Esophagus muscularis mucosa (tissue), 4 donors: ENCODE results near the gene HIC1. TPM values are rescaled to one million over a fixed set of nuclear protein-coding genes. Genes with fewer than 3 reads are reported as not detected.
"Not testable (repeated sequence)": the region's sequence is repeated elsewhere in the genome, so short reads cannot be mapped to it uniquely, and the experiment has no call there.

ENCODE experiments used
- DNase-seq: peaks from one replicate; pipeline ENCODE4 v3.0.0-alpha.2; 2017; ENCODE audit errors: extremely low spot score
- H3K27ac ChIP-seq, 4 donors: fragments of 200-600 bp; sonication (generic); replicated peaks in 1 of 4; 1 replicate in 3 of 4; 2 replicates in 1 of 4; pipeline ENCODE4 v1.5.1; 2016 to 2019; ENCODE audit warnings: mild to moderate bottlenecking in 1 of 4
- H3K27me3 ChIP-seq, 4 donors: fragments of 200-600 bp; sonication (generic); one replicate each; pipeline versions ENCODE4 v1.5.1 to v1.6.0; 2016 to 2019
- H3K36me3 ChIP-seq, 4 donors: fragments of 200-600 bp; sonication (generic); one replicate each; pipeline ENCODE4 v1.5.1; 2016 to 2019
- H3K4me1 ChIP-seq, 4 donors: fragments of 200-600 bp; sonication (generic); one replicate each; pipeline ENCODE4 v1.5.1; 2016 to 2019
- H3K4me3 ChIP-seq, 4 donors: fragments of 200-600 bp; sonication (generic); 1 replicate in 2 of 4; 2 replicates in 2 of 4; pipeline ENCODE4 v1.5.1; 2016 to 2019; ENCODE audit warnings: mild to moderate bottlenecking in 4 of 4, moderate library complexity in 1 of 4
- H3K9me3 ChIP-seq, 4 donors: fragments of 200-600 bp; sonication (generic); 1 replicate in 3 of 4; 2 replicates in 1 of 4; pipeline ENCODE4 v1.5.1; 2016 to 2019
- EP300 ChIP-seq: sonication (generic); formaldehyde crosslinking; IDR thresholded peaks from one replicate; pipeline ENCODE4 v1.6.1; 2017; ENCODE audit warnings: antibody characterized with exemption
- POLR2A ChIP-seq: fragments of 450-650 bp; IDR thresholded peaks from one replicate; pipeline ENCODE4 v1.6.1; 2017; ENCODE audit warnings: antibody characterized with exemption, moderate library complexity, mild to moderate bottlenecking, low read depth
- POLR2AphosphoS5 ChIP-seq, 2 donors: sonication (generic); formaldehyde crosslinking; IDR thresholded peaks; one replicate each; pipeline ENCODE4 v1.6.1; 2017; ENCODE audit warnings: antibody characterized with exemption in 2 of 2
- WGBS: methylation state at CpG from one replicate; pipeline ENCODE4 v1.1.5; 2018; 5-methylcytosine and 5-hydroxymethylcytosine counted together
- intact Hi-C: fragments of 100-400 bp; cut with DNase I; formaldehyde crosslinking; loops from one replicate; pipeline ENCODE4 v1.15.1; 2023
- total RNA-seq, 4 donors: library from RNA; depleted of rRNA; stranded (reverse); fragments of >200 nt; gene quantifications; one replicate each; pipeline versions ENCODE4 v1.1.0 to v1.2.1, GENCODE V29; 2016
- TF ChIP-seq, protein P1 (sequence below), 3 experiments: fragments of 200-600 bp in 2 of 3; fragments of 450-650 bp in 1 of 3; sonication (generic) in 2 of 3; IDR thresholded peaks; one replicate each; pipeline ENCODE4 v1.5.1; 2017 to 2019; ENCODE audit warnings: antibody characterized with exemption in 3 of 3, mild to moderate bottlenecking in 2 of 3, moderate library complexity in 1 of 3

Gene HIC1
- total RNA-seq, 4 donors from 2014 or later: 48.6 to 86.4 (median 54.9) TPM

DNA sequence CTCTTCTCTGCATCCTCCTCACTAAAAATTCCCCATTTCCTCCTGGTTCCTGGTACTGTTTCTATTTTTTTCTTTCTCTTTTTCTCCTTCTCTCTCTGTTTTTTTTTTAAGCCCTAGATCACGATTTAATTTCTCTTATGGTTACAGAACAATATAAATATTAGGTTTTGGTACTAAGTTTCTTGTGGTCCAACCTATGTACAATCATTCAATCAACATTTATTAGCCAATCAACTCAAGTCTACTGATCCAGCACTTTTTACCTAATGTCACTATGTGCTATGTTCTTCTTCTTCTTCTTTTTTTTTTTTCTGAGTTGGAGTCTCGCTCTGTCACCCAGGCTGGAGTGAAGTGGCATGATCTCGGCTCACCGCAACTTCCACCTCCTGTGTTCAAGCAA lies 42.4 kb upstream of the HIC1 start:
- peak overlapping the region in 3 of 4 donors; percentile 13 to 66 (median 54) for H3K27ac ChIP-seq
- peaks cover 0 to 14% (median 10%) of the 10 kb centered on the region in 4 donors for H3K4me1 ChIP-seq
- intact Hi-C loops: no loop called here
- whole genome bisulfite sequencing: 95% methylated on average over 4 of the region's 4 CpGs
- H3K4me3 ChIP-seq: no peak overlapping the region
- DNase-seq: no peak
- H3K27me3 ChIP-seq: peaks cover 0 to 15% (median 0%) of the 10 kb centered on the region in 4 donors
- H3K36me3 ChIP-seq: no peaks in the 10 kb centered on the region
- TF ChIP-seq EP300: no peak
- TF ChIP-seq, protein P1, sequence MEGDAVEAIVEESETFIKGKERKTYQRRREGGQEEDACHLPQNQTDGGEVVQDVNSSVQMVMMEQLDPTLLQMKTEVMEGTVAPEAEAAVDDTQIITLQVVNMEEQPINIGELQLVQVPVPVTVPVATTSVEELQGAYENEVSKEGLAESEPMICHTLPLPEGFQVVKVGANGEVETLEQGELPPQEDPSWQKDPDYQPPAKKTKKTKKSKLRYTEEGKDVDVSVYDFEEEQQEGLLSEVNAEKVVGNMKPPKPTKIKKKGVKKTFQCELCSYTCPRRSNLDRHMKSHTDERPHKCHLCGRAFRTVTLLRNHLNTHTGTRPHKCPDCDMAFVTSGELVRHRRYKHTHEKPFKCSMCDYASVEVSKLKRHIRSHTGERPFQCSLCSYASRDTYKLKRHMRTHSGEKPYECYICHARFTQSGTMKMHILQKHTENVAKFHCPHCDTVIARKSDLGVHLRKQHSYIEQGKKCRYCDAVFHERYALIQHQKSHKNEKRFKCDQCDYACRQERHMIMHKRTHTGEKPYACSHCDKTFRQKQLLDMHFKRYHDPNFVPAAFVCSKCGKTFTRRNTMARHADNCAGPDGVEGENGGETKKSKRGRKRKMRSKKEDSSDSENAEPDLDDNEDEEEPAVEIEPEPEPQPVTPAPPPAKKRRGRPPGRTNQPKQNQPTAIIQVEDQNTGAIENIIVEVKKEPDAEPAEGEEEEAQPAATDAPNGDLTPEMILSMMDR (IDR thresholded peaks at IDR 0.05): no peak
- TF ChIP-seq POLR2AphosphoS5 (IDR thresholded peaks at IDR 0.05): no peak
- TF ChIP-seq POLR2A: no peak
- H3K9me3 ChIP-seq: no peaks in the 10 kb centered on the region

DNA sequence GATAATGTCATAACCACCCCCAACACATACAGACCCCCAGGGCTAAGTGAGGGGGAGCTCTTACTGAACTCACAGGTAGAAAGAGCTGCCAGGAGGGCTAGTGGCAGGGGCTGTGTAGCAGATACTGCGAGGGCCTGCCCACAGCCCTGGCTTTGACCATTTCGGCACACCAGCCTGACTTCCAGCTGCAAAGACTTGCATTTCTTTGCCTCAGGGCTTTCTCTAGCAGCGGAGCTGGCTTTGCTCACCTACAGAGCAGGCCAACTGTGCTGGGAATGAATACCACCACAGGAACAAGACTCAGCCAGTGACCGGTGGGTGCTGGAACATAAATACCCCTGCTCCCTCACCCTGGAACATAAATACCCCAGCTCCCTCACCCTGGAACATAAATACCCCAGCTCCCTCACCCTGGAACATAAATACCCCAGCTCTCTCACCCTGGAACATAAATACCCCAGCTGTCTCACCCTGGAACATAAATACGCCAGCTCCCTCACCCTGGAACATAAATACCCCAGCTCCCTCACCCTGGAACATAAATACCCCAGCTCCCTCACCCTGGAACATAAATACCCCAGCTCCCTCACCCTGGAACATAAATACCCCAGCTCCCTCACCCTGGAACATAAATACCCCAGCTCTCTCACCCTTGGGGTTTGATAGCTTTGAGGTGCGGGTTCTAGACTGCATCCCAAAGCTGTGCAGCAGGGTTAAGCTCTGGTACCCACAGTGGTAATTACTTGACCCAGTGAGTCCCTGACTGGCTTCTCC lies 41.5 kb upstream of the HIC1 start:
- 93% methylated on average over 3 of the region's 6 CpGs for WGBS
- H3K4me3 ChIP-seq, H3K36me3 ChIP-seq, H3K27ac ChIP-seq, DNase-seq, intact Hi-C loops, H3K9me3 ChIP-seq: not testable (repeated sequence)
- Histone ChIP-seq H3K4me1 (peaks cover 0 to 14% (median 10%) of the 10 kb centered on the region in 4 donors), H3K27me3 (peaks cover 0 to 24% (median 0%) of the 10 kb centered on the region in 4 donors)

DNA sequence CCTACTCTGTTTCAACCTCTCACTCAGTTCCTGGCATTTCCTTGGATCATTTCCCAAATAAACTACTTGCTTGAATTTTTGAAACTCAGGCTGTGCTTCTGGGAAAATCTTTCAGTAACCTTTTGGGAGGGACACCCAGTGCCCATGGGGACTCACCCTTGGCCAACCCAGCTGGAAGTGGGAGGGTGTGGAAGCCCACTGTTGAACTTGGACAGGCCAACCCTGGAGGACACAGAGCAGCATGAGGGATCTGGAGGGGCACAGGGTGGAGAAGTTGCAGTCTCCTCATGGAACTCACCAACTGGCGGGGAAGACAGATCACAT lies 40.9 kb upstream of the HIC1 start:
- no peak for DNase-seq
- H3K4me1 ChIP-seq: peaks cover 0 to 14% (median 10%) of the 10 kb centered on the region in 4 donors
- H3K36me3 ChIP-seq: no peaks in the 10 kb centered on the region

DNA sequence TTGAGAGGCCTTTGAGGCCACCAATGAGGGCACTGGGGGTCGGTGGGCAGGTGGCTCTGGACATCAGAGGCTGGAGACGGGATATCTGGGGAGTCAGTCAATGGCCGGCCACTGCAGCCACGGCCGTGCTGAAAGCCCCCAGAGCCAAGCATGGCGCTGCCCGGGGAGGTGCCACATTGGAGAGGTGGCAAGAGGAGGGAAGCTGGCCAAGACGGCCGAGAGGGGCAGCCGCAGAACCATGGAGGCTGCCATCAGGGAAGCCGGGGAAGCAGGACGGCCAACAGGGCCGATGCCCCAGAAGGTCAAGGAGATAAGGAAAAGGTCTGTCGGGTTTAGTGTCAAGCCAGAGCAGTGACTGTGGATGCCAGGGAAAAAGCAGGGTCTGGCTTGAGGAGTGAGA lies 39.6 kb upstream of the HIC1 start:
- DNase-seq: no peak
- Histone ChIP-seq H3K9me3 (no peaks in the 10 kb centered on the region), H3K4me3 (no peak overlapping the region), H3K27ac (no peak overlapping the region), H3K36me3 (no peaks in the 10 kb centered on the region), H3K27me3 (peaks cover 0 to 33% (median 0%) of the 10 kb centered on the region in 4 donors), H3K4me1 (peaks cover 0 to 17% (median 10%) of the 10 kb centered on the region in 4 donors)
- no peak for TF ChIP-seq POLR2A
- TF ChIP-seq, protein P1 (IDR thresholded peaks at IDR 0.05): no peak
- TF ChIP-seq POLR2AphosphoS5 (IDR thresholded peaks at IDR 0.05): no peak
- TF ChIP-seq EP300: no peak
- WGBS: 86% methylated on average over 10 of the region's 14 CpGs
- intact Hi-C loops: no loop called here

More for the DNA sequence above, 40.9 kb upstream of the HIC1 start:
- peaks cover 0 to 30% (median 0%) of the 10 kb centered on the region in 4 donors for H3K27me3 ChIP-seq
- H3K27ac ChIP-seq: no peak overlapping the region
- H3K9me3 ChIP-seq: no peaks in the 10 kb centered on the region
- WGBS: 90% methylated on average over 1 of the region's 1 CpG
- intact Hi-C loops: no loop called here
- no peak overlapping the region for H3K4me3 ChIP-seq
- TF ChIP-seq EP300 (no peak), POLR2AphosphoS5 (IDR thresholded peaks at IDR 0.05) (no peak), POLR2A (no peak)
- TF ChIP-seq, protein P1 (IDR thresholded peaks at IDR 0.05): no peak

DNA sequence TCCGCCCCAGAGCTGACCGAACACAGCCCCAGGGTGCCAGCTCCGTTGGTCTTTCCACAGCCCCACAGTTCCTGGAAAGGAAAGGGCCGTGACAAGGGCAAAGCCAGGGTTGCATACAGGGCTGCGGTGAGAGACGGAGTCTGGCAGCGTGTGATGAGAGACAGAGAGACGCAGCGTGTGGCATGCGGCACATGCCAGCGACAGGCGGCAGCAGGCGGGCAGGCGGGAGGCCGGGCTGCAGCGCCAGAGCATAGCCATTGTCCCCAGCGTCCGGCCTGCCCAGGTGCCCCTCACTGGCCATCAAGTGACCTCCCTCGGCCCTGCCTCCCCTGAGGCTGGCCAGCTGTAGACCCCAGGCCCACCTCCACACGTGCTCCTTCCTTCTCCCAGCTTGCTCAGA lies 38.4 kb upstream of the HIC1 start:
- intact Hi-C loops: no loop called here
- H3K27me3 ChIP-seq: peaks cover 0 to 29% (median 0%) of the 10 kb centered on the region in 4 donors
- TF ChIP-seq POLR2A (no peak), EP300 (no peak), POLR2AphosphoS5 (IDR thresholded peaks at IDR 0.05) (no peak)
- TF ChIP-seq, protein P1 (IDR thresholded peaks at IDR 0.05): no peak
- WGBS: 86% methylated on average over 19 of the region's 20 CpGs
- DNase-seq: no peak
- H3K36me3 ChIP-seq: no peaks in the 10 kb centered on the region
- no peaks in the 10 kb centered on the region for H3K9me3 ChIP-seq
- peaks cover 0 to 16% (median 7%) of the 10 kb centered on the region in 4 donors for H3K4me1 ChIP-seq
- no peak overlapping the region for H3K27ac ChIP-seq
- H3K4me3 ChIP-seq: no peak overlapping the region
